ENCODE data around the gene TEX2.

DNA sequence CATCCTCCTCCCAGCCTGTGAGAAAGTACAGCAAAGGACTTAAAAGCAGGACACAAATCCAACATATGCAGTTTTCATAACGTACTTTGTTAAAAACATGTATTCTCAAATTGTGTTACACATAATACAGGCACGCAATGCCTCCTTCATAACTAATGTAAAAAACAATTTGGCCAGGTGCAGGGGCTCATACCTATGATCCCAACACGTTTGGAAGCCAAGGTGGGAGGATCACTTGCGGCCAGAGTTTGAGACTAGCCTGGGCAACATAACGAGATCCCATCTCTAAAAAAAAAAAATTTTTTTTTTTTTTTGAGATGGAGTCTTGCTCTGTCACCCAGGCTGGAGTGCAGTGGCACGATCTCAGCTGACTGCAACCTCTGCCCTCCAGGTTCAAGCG, 20.4 kb downstream of the TEX2 start:
- no peak for TF ChIP-seq EZH2 (IDR thresholded peaks at IDR 0.05; ENCODE audit: borderline replicate concordance, low read length)
- TF ChIP-seq, protein P1, sequence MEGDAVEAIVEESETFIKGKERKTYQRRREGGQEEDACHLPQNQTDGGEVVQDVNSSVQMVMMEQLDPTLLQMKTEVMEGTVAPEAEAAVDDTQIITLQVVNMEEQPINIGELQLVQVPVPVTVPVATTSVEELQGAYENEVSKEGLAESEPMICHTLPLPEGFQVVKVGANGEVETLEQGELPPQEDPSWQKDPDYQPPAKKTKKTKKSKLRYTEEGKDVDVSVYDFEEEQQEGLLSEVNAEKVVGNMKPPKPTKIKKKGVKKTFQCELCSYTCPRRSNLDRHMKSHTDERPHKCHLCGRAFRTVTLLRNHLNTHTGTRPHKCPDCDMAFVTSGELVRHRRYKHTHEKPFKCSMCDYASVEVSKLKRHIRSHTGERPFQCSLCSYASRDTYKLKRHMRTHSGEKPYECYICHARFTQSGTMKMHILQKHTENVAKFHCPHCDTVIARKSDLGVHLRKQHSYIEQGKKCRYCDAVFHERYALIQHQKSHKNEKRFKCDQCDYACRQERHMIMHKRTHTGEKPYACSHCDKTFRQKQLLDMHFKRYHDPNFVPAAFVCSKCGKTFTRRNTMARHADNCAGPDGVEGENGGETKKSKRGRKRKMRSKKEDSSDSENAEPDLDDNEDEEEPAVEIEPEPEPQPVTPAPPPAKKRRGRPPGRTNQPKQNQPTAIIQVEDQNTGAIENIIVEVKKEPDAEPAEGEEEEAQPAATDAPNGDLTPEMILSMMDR (conservative IDR thresholded peaks at IDR 0.05 in 1 of 2, IDR thresholded peaks at IDR 0.05 in 1 of 2; ENCODE audit: extremely low read depth in 1 of 2, insufficient read depth in 1 of 2, low read depth in 1 of 2, low read length in 2 of 2) = no peak

Measured in mammary epithelial cell (primary cell).